HG02884 (cell line): Measurements from ENCODE around the gene HAVCR2.
"Not testable (repeated sequence)": the region's sequence is repeated elsewhere in the genome, so short reads cannot be mapped to it uniquely, and the experiment has no call there.

Experiments used
- ATAC-seq: cut with Tn5 transposase; IDR thresholded peaks from one replicate; pipeline ENCODE4 v1.9.1; 2021; ENCODE audit warnings: mild to moderate bottlenecking, moderate library complexity; ENCODE audit not compliant: unreplicated experiment

Gene HAVCR2

GRCh38 chr5:157047898-157048297, 60.9 kb downstream of the HAVCR2 start:
- no peak for ATAC-seq

GRCh38 chr5:157047016-157047415, 61.8 kb downstream of the HAVCR2 start:
- not testable (repeated sequence) for ATAC-seq

DNA sequence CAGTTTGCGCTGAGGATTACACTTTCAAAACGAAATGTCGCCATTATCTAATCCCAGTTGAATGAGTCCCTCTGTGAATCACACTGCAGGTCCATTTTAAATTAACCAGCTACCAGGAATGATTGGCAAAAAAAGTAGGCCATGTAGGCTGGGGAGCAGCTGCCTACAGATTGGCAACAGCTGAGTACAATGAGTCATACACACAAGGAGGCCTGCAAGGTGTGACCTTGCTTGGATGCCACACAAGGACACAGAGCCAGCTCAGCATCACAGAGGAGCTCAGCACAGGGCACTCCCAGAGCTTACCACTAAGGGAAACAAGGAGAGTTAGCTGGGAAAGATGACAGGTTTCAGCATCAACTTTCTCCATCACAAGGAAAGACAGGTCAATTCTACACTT, 62.8 kb downstream of the HAVCR2 start:
- no peak for ATAC-seq

DNA sequence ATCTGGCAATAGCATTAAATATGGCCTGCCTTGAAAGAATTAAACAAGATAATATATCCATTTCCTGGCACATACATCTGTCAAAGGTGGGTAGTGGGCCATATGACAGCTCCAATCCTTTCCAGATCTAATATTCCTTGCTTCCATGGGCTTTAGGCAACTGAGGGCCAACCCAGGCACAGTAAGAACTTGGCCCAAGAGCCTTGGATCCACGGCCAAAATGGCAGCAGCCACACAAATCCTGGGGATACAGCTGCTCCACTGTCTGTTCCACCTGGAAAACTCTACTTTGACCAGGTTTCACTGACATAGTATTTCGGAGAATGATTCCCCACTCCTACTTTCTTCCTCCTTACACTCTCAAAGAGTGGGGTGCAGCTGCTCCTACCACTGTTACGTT, 63.2 kb downstream of the HAVCR2 start:
- ATAC-seq = no peak

DNA sequence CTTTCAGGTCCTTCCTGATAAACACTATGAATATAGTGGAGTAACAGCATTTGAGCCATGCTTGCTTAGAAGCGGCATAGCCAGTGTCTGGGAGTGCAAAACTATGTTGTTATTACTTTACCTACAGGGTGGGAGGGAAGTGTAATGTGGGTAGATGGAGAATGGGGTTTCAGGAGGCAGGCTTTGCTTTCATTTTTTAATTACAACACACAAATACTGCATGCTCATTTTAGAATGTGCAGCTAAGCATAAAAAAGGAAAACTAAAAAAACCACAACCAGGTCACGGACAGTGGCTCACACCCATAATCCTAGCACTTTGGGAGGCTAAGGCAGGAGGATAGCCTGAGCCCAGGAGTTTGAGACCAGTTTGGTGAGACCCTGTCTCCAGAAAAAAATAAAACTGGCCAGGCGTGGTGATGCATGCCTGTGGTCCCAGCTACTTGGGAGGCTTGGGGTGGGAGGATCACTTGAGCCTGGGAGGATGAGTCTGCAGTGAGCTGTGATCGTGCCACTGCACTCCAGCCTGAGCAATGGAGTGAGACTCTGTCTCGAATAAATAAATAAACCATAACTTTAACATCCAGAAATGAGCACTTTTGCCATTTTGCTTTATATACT, 70.2 kb downstream of the HAVCR2 start:
- ATAC-seq = peak; percentile 65
